SK-N-SH (cell line): ENCODE measurements around the gene ARHGEF40.

Experiments used
- CTCF ChIP-seq: fragments of 200-600 bp; sonication (generic); IDR thresholded peaks from 2 replicates; pipeline ENCODE4 v1.6.1; 2017; ENCODE audit warnings: antibody characterized with exemption, mild to moderate bottlenecking, moderate library complexity
- EZH2phosphoT487 ChIP-seq: fragments of 200-600 bp; sonication (generic); IDR thresholded peaks from 2 replicates; pipeline ENCODE4 v1.6.1; 2017; ENCODE audit warnings: low read depth, mixed run types, mild to moderate bottlenecking, antibody characterized with exemption, moderate library complexity, borderline replicate concordance

GRCh38 chr14:21072781-21073339 lies 2.8 kb downstream of the ARHGEF40 start:
- no peak for TF ChIP-seq CTCF
- TF ChIP-seq EZH2phosphoT487, result no peak
